Measurements from ENCODE around the gene SLAMF8.

SLAMF8 gene

GRCh38 chr1:159829822-159830465 lies 3.3 kb downstream of the SLAMF8 start:
- H3K27ac ChIP-seq (ENCODE audit: low read depth in 2 of 2, low read length in 2 of 2) = no peak overlapping the region
- H3K9me3 ChIP-seq (ENCODE audit: control insufficient read depth in 2 of 2, low read length in 2 of 2) = no peaks in the 10 kb centered on the region
- peak overlapping the region in 1 of 2 donors; percentile 6 for H3K9ac ChIP-seq (ENCODE audit: low read depth in 1 of 2, low read length in 2 of 2)
- H3K4me3 ChIP-seq (ENCODE audit: low read length in 2 of 2) = peak overlapping the region in 1 of 2 donors; percentile 10
- H3K36me3 ChIP-seq (ENCODE audit: control insufficient read depth in 2 of 2, insufficient read depth in 2 of 2, low read length in 2 of 2) = no peaks in the 10 kb centered on the region
- H3K27me3 ChIP-seq (ENCODE audit: control insufficient read depth in 2 of 2, insufficient read depth in 2 of 2, low read length in 2 of 2) = no peaks in the 10 kb centered on the region
- H3K4me1 ChIP-seq (ENCODE audit: control insufficient read depth in 2 of 2, insufficient read depth in 2 of 2, low read length in 2 of 2) = peaks cover 0 to 8% of the 10 kb centered on the region in 2 donors

- Histone ChIP-seq H3K9ac (ENCODE audit: low read depth in 1 of 2, low read length in 2 of 2) (peak overlapping the region in 1 of 2 donors; percentile 6), H3K36me3 (ENCODE audit: control insufficient read depth in 2 of 2, insufficient read depth in 2 of 2, low read length in 2 of 2) (no peaks in the 10 kb centered on the region), H3K9me3 (ENCODE audit: control insufficient read depth in 2 of 2, low read length in 2 of 2) (no peaks in the 10 kb centered on the region), H3K27me3 (ENCODE audit: control insufficient read depth in 2 of 2, insufficient read depth in 2 of 2, low read length in 2 of 2) (no peaks in the 10 kb centered on the region), H3K4me1 (ENCODE audit: control insufficient read depth in 2 of 2, insufficient read depth in 2 of 2, low read length in 2 of 2) (peaks cover 0 to 8% of the 10 kb centered on the region in 2 donors), H3K4me3 (ENCODE audit: low read length in 2 of 2) (no peak overlapping the region), H3K27ac (ENCODE audit: low read depth in 2 of 2, low read length in 2 of 2) (no peak overlapping the region)
Measured at GRCh38 chr1:159830722-159831121, 4.0 kb downstream of the SLAMF8 start.

DNA sequence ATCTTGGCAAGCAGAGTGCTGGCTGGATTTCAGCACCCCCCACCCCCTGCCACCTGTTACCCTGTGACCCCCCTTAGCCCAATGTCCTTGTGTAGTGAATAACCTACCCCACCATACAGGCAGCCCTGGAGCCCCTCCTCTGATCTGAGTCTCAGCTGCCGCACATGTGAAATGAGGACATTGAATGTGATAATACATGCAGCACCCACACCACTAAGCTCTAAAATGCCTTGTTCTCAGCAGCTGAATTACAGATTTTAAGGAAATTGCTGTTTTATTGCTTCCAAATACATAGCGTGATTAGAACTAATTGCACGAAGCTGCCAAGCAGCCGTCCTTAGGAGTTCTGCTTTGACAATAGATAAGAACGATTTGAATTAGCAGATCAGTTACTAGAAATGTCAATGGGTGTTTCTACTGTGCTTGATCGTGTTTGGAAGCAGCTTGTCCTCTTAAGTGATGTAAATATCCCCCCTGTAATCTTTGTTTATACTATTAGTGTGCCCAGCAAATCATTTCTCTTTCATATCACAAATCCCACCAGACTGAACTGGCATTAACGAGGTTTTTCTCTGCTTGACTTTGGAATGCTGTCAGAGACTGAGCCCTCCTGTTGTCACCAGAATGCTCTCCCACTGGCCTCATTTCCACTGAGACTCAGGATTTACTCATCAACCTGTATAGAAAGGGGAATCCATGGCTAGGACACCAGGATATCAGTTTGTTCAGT lies 4.9 kb downstream of the SLAMF8 start:
- no peak overlapping the region for H3K27ac ChIP-seq (ENCODE audit: low read depth in 2 of 2, low read length in 2 of 2)
- H3K4me1 ChIP-seq (ENCODE audit: control insufficient read depth in 2 of 2, insufficient read depth in 2 of 2, low read length in 2 of 2) = peaks cover 0 to 5% of the 10 kb centered on the region in 2 donors
- H3K9ac ChIP-seq (ENCODE audit: low read depth in 1 of 2, low read length in 2 of 2) = no peak overlapping the region
- no peaks in the 10 kb centered on the region for H3K36me3 ChIP-seq (ENCODE audit: control insufficient read depth in 2 of 2, insufficient read depth in 2 of 2, low read length in 2 of 2)
- H3K27me3 ChIP-seq (ENCODE audit: control insufficient read depth in 2 of 2, insufficient read depth in 2 of 2, low read length in 2 of 2) = no peaks in the 10 kb centered on the region
- no peak overlapping the region for H3K4me3 ChIP-seq (ENCODE audit: low read length in 2 of 2)
- no peaks in the 10 kb centered on the region for H3K9me3 ChIP-seq (ENCODE audit: control insufficient read depth in 2 of 2, low read length in 2 of 2)

DNA sequence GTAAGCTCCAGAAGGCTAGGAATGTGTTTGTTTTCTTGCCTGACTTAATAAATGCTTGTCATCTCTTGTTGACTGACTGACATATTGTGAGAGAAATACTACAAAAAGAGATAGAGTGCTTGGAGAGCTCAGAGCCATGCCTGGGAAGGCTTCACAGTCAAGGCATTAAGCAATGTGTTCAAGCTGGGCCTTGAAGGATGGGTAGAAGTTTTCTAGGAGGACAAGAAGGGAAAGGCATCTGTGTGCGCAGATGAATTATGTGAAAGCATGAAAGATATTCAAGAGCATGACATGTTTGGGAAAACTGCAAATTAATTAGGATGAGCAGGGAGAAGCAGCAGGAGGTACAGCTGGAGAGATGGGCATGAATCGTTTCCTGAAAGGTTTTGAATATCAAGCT lies 5.6 kb downstream of the SLAMF8 start:
- H3K27ac ChIP-seq (ENCODE audit: low read depth in 2 of 2, low read length in 2 of 2) = no peak overlapping the region
- H3K36me3 ChIP-seq (ENCODE audit: control insufficient read depth in 2 of 2, insufficient read depth in 2 of 2, low read length in 2 of 2) = no peaks in the 10 kb centered on the region
- H3K9ac ChIP-seq (ENCODE audit: low read depth in 1 of 2, low read length in 2 of 2) = no peak overlapping the region
- H3K4me3 ChIP-seq (ENCODE audit: low read length in 2 of 2) = no peak overlapping the region
- no peaks in the 10 kb centered on the region for H3K9me3 ChIP-seq (ENCODE audit: control insufficient read depth in 2 of 2, low read length in 2 of 2)
- H3K4me1 ChIP-seq (ENCODE audit: control insufficient read depth in 2 of 2, insufficient read depth in 2 of 2, low read length in 2 of 2) = peaks cover 0 to 3% of the 10 kb centered on the region in 2 donors
- no peaks in the 10 kb centered on the region for H3K27me3 ChIP-seq (ENCODE audit: control insufficient read depth in 2 of 2, insufficient read depth in 2 of 2, low read length in 2 of 2)

GRCh38 chr1:159835356-159835755 lies 8.7 kb downstream of the SLAMF8 start:
- no peak overlapping the region for H3K9ac ChIP-seq (ENCODE audit: low read depth in 1 of 2, low read length in 2 of 2)
- no peaks in the 10 kb centered on the region for H3K36me3 ChIP-seq (ENCODE audit: control insufficient read depth in 2 of 2, insufficient read depth in 2 of 2, low read length in 2 of 2)
- H3K4me3 ChIP-seq (ENCODE audit: low read length in 2 of 2) = no peak overlapping the region
- H3K9me3 ChIP-seq (ENCODE audit: control insufficient read depth in 2 of 2, low read length in 2 of 2) = no peaks in the 10 kb centered on the region
- H3K4me1 ChIP-seq (ENCODE audit: control insufficient read depth in 2 of 2, insufficient read depth in 2 of 2, low read length in 2 of 2) = no peaks in the 10 kb centered on the region
- no peak overlapping the region for H3K27ac ChIP-seq (ENCODE audit: low read depth in 2 of 2, low read length in 2 of 2)
- H3K27me3 ChIP-seq (ENCODE audit: control insufficient read depth in 2 of 2, insufficient read depth in 2 of 2, low read length in 2 of 2) = no peaks in the 10 kb centered on the region

DNA sequence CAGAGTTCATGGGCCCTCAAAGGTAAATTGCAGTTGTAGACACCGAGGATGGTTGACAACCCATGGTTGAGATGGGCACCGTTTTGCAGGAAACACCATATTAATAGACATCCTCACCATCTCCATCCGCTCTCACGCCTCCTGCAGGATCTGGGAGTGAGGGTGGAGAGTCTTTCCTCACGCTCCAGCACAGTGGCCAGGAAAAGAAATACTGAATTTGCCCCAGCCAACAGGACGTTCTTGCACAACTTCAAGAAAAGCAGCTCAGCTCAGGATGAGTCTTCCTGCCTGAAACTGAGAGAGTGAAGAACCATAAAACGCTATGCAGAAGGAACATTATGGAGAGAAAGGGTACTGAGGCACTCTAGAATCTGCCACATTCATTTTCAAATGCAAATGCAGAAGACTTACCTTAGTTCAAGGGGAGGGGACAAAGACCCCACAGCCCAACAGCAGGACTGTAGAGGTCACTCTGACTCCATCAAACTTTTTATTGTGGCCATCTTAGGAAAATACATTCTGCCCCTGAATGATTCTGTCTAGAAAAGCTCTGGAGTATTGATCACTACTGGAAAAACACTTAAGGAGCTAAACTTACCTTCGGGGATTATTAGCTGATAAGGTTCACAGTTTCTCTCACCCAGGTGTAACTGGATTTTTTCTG lies 9.3 kb downstream of the SLAMF8 start:
- Histone ChIP-seq H3K27ac (ENCODE audit: low read depth in 2 of 2, low read length in 2 of 2) (no peak overlapping the region), H3K9me3 (ENCODE audit: control insufficient read depth in 2 of 2, low read length in 2 of 2) (no peaks in the 10 kb centered on the region), H3K27me3 (ENCODE audit: control insufficient read depth in 2 of 2, insufficient read depth in 2 of 2, low read length in 2 of 2) (no peaks in the 10 kb centered on the region), H3K4me3 (ENCODE audit: low read length in 2 of 2) (no peak overlapping the region), H3K36me3 (ENCODE audit: control insufficient read depth in 2 of 2, insufficient read depth in 2 of 2, low read length in 2 of 2) (no peaks in the 10 kb centered on the region), H3K4me1 (ENCODE audit: control insufficient read depth in 2 of 2, insufficient read depth in 2 of 2, low read length in 2 of 2) (no peaks in the 10 kb centered on the region), H3K9ac (ENCODE audit: low read depth in 1 of 2, low read length in 2 of 2) (no peak overlapping the region)

DNA sequence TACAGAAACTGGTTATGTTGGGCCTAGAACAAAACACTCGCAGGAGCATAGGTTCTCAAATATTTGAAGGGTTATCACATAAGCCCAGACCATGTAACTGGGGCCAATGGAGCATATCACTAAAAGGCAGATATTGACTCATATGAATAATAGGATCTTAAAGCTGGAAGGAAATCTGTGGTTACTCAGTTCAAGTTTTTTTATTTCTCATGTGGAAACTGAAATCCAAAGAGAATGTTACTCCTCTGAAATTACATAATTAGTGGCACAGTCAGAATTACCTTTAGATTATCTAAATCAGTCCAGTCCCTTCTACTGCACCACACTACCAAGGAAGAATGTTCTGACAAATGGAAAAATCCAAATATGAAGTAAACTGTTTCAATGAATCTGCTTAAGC lies 12.0 kb downstream of the SLAMF8 start:
- H3K9ac ChIP-seq (ENCODE audit: low read depth in 1 of 2, low read length in 2 of 2) = no peak overlapping the region
- no peaks in the 10 kb centered on the region for H3K27me3 ChIP-seq (ENCODE audit: control insufficient read depth in 2 of 2, insufficient read depth in 2 of 2, low read length in 2 of 2)
- no peak overlapping the region for H3K4me3 ChIP-seq (ENCODE audit: low read length in 2 of 2)
- H3K36me3 ChIP-seq (ENCODE audit: control insufficient read depth in 2 of 2, insufficient read depth in 2 of 2, low read length in 2 of 2) = no peaks in the 10 kb centered on the region
- no peaks in the 10 kb centered on the region for H3K9me3 ChIP-seq (ENCODE audit: control insufficient read depth in 2 of 2, low read length in 2 of 2)
- H3K4me1 ChIP-seq (ENCODE audit: control insufficient read depth in 2 of 2, insufficient read depth in 2 of 2, low read length in 2 of 2) = no peaks in the 10 kb centered on the region
- H3K27ac ChIP-seq (ENCODE audit: low read depth in 2 of 2, low read length in 2 of 2) = no peak overlapping the region

DNA sequence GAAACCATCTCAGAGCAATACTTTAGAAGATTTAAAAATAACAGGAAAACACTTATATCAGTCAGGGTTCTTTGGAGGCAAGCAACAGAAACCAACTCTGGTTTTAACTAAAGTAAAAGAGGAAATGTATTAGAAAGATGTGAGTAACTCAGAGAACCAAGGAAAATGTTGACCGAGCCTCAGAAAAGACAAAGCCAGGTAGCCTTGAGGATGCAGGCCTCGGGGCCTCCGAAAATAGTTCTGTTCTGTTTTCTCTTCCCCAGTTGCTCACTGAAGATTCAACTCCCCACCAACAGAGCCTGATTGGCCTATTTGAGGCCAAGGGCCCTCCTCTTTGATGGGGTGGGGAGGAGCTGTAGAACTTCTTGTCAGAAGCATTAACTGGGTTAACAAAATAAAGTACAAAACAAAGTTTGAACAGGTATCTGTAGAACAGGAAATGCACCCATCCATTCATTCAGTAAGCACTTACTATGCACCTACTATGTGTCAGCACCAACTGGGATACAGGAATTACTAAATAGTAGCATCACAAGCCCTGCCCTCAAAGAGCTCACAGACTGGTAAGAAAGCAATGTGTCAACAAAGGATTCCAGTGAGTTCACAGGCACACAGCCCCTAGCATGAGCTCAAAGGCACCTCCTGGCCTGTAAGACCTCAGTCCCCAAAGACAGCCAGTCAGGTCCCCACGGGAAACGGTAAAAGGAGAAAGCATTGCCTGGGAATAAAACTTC lies 12.6 kb downstream of the SLAMF8 start:
- Histone ChIP-seq H3K36me3 (ENCODE audit: control insufficient read depth in 2 of 2, insufficient read depth in 2 of 2, low read length in 2 of 2) (no peaks in the 10 kb centered on the region), H3K4me3 (ENCODE audit: low read length in 2 of 2) (no peak overlapping the region), H3K9me3 (ENCODE audit: control insufficient read depth in 2 of 2, low read length in 2 of 2) (no peaks in the 10 kb centered on the region), H3K27ac (ENCODE audit: low read depth in 2 of 2, low read length in 2 of 2) (no peak overlapping the region), H3K27me3 (ENCODE audit: control insufficient read depth in 2 of 2, insufficient read depth in 2 of 2, low read length in 2 of 2) (no peaks in the 10 kb centered on the region), H3K9ac (ENCODE audit: low read depth in 1 of 2, low read length in 2 of 2) (no peak overlapping the region), H3K4me1 (ENCODE audit: control insufficient read depth in 2 of 2, insufficient read depth in 2 of 2, low read length in 2 of 2) (no peaks in the 10 kb centered on the region)

DNA sequence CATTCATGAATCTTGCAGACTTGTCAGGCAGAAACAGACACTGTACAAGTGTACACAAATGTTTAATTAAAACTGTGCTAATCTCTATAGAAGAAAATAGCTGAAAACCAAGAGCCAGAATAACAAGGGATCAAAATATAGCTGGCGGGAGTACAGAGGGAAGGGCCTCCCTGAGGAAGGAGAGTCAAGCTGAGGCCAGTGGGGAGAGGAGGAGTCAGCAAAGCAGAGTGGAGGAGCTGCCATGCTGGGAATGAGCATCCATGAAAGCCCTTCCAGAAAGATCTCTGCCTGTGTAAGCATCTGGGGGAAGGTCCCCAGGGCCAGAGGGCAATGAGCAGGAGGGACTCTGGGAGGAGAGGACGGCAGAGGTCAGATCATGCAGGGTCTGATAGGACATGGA lies 15.1 kb downstream of the SLAMF8 start:
- no peaks in the 10 kb centered on the region for H3K27me3 ChIP-seq (ENCODE audit: control insufficient read depth in 2 of 2, insufficient read depth in 2 of 2, low read length in 2 of 2)
- H3K36me3 ChIP-seq (ENCODE audit: control insufficient read depth in 2 of 2, insufficient read depth in 2 of 2, low read length in 2 of 2) = no peaks in the 10 kb centered on the region
- H3K9ac ChIP-seq (ENCODE audit: low read depth in 1 of 2, low read length in 2 of 2) = no peak overlapping the region
- H3K4me3 ChIP-seq (ENCODE audit: low read length in 2 of 2) = no peak overlapping the region
- H3K9me3 ChIP-seq (ENCODE audit: control insufficient read depth in 2 of 2, low read length in 2 of 2) = no peaks in the 10 kb centered on the region
- H3K27ac ChIP-seq (ENCODE audit: low read depth in 2 of 2, low read length in 2 of 2) = no peak overlapping the region
- no peaks in the 10 kb centered on the region for H3K4me1 ChIP-seq (ENCODE audit: control insufficient read depth in 2 of 2, insufficient read depth in 2 of 2, low read length in 2 of 2)

GRCh38 chr1:159843459-159843858 lies 16.8 kb downstream of the SLAMF8 start:
- no peak overlapping the region for H3K4me3 ChIP-seq (ENCODE audit: low read length in 2 of 2)
- no peak overlapping the region for H3K27ac ChIP-seq (ENCODE audit: low read depth in 2 of 2, low read length in 2 of 2)
- no peaks in the 10 kb centered on the region for H3K36me3 ChIP-seq (ENCODE audit: control insufficient read depth in 2 of 2, insufficient read depth in 2 of 2, low read length in 2 of 2)
- no peaks in the 10 kb centered on the region for H3K27me3 ChIP-seq (ENCODE audit: control insufficient read depth in 2 of 2, insufficient read depth in 2 of 2, low read length in 2 of 2)
- H3K9ac ChIP-seq (ENCODE audit: low read depth in 1 of 2, low read length in 2 of 2) = no peak overlapping the region
- H3K9me3 ChIP-seq (ENCODE audit: control insufficient read depth in 2 of 2, low read length in 2 of 2) = no peaks in the 10 kb centered on the region
- no peaks in the 10 kb centered on the region for H3K4me1 ChIP-seq (ENCODE audit: control insufficient read depth in 2 of 2, insufficient read depth in 2 of 2, low read length in 2 of 2)

Data from mucosa of rectum (tissue), 2 donors.